K562 (cell line): ENCODE data around the gene NACC1. TPM values are rescaled to one million over a fixed set of nuclear protein-coding genes. Genes with fewer than 3 reads are reported as not detected.

Experiments
- ATAC-seq: fragments of 200-7000 bp; cut with Tn5 transposase; 3 replicates; pipeline ENCODE4 v1.9.1; 2020; ENCODE audit warnings: moderate library complexity
- BruUV-seq: library from RNA; stranded (reverse); fragments of 400-500 nt; replicated peaks from 2 replicates; lab custom pipeline; 2021; lab: Mats Ljungman, UMichigan
- CTCF ChIA-PET: fragments of 300-600 bp; formaldehyde crosslinking; extraction: SDS; loops from one replicate; lab custom pipeline; 2021; ENCODE audit warnings: low intra/inter-chr PET ratio; lab: Yijun Ruan, JAX
- POLR2A ChIA-PET: fragments of 300-600, 350-650 bp; sonication (Branson Sonifier 250); formaldehyde crosslinking; extraction: SDS; loops from one replicate; lab custom pipeline; 2021; ENCODE audit warnings: antibody characterized with exemption, inconsistent platforms; lab: Yijun Ruan, JAX
- DNase-seq, 4 experiments: peaks; one replicate each; pipeline versions ENCODE4 v3.0.0 to v3.0.0-alpha.2; 2011 to 2018; ENCODE audit warnings: low spot score in 3 of 4, mixed read lengths in 3 of 4; ENCODE audit errors: extremely low read depth in 1 of 4
- FAIRE-seq: peaks from 2 replicates; lab custom pipeline; 2011; peaks lifted over from hg19 to GRCh38; lab: Jason Lieb, UNC
- H2AFZ ChIP-seq: 2 replicates; pipeline ENCODE4 v1.6.0; 2011; ENCODE audit warnings: low read depth, low read length, control low read depth, inconsistent platforms
- H3K27ac ChIP-seq: fragments of 200-600 bp; 3 replicates; pipeline ENCODE4 v1.8.0; 2011; ENCODE audit warnings: low read depth, mild to moderate bottlenecking, control low read depth, inconsistent platforms, low read length, moderate library complexity, mixed read lengths; ENCODE audit errors: extremely low read depth
- H3K27me3 ChIP-seq, 2 experiments: fragments of 300-600 bp in 1 of 2; 2 replicates in 1 of 2; 3 replicates in 1 of 2; pipeline versions ENCODE4 v1.6.0 to v1.8.0; 2011; ENCODE audit warnings: inconsistent platforms in 2 of 2, low read length in 2 of 2, mild to moderate bottlenecking in 1 of 2, mixed read lengths in 1 of 2, moderate library complexity in 1 of 2; ENCODE audit not compliant: control insufficient read depth in 2 of 2, insufficient read depth in 2 of 2
- H3K36me3 ChIP-seq: fragments of 300-600 bp; 3 replicates; pipeline ENCODE4 v1.8.0; 2011; ENCODE audit warnings: mild to moderate bottlenecking, low read length, inconsistent platforms; ENCODE audit not compliant: control insufficient read depth, insufficient read depth
- H3K4me1 ChIP-seq, 2 experiments: fragments of 200-600 bp in 1 of 2; replicated peaks in 1 of 2; 2 replicates in 1 of 2; 3 replicates in 1 of 2; pipeline versions ENCODE4 v1.5.1 to v1.8.0; 2011; ENCODE audit warnings: inconsistent platforms in 2 of 2, low read length in 2 of 2, mild to moderate bottlenecking in 1 of 2, mixed read lengths in 1 of 2, moderate library complexity in 1 of 2; ENCODE audit not compliant: control insufficient read depth in 2 of 2, insufficient read depth in 2 of 2
- H3K4me2 ChIP-seq: 2 replicates; pipeline ENCODE4 v1.6.1; 2011; ENCODE audit warnings: low read length, control low read depth, inconsistent platforms, mixed read lengths; ENCODE audit not compliant: insufficient read depth
- H3K4me3 ChIP-seq: fragments of 200-600 bp; sonication (generic), shearing (Covaris generic); 2 replicates; pipeline ENCODE4 v1.5.1; 2016; ENCODE audit warnings: control low read depth, inconsistent platforms
- H3K79me2 ChIP-seq: fragments of 200-600 bp; 3 replicates; pipeline ENCODE4 v1.8.0; 2011; ENCODE audit warnings: low read length, inconsistent platforms; ENCODE audit not compliant: control insufficient read depth, insufficient read depth
- H3K9ac ChIP-seq, 2 experiments: 2 replicates each; pipeline versions ENCODE4 v1.6.0 to v1.6.1; 2011; ENCODE audit warnings: low read depth in 2 of 2, low read length in 2 of 2, control low read depth in 1 of 2, inconsistent platforms in 1 of 2, mild to moderate bottlenecking in 1 of 2, mixed read lengths in 1 of 2; ENCODE audit not compliant: insufficient read depth in 1 of 2
- H3K9me1 ChIP-seq: one replicate; pipeline ENCODE4 v1.6.0; 2011; ENCODE audit warnings: inconsistent platforms, mild to moderate bottlenecking, low read length, moderate library complexity; ENCODE audit not compliant: control insufficient read depth, insufficient read depth
- H3K9me3 ChIP-seq: replicated peaks from 2 replicates; pipeline ENCODE4 v1.5.1; 2011; ENCODE audit warnings: low read depth, low read length, inconsistent platforms; ENCODE audit not compliant: control insufficient read depth, insufficient read depth
- H4K20me1 ChIP-seq: replicated peaks from 2 replicates; pipeline ENCODE4 v1.6.1; 2011; ENCODE audit warnings: low read length, inconsistent platforms, mixed read lengths; ENCODE audit not compliant: control insufficient read depth, insufficient read depth
- CEBPZ ChIP-seq: fragments of 150-350 bp; IDR thresholded peaks from 2 replicates; pipeline ENCODE4 v1.6.1; 2014; ENCODE audit warnings: low read depth, mild to moderate bottlenecking, low read length, borderline replicate concordance
- E2F1 ChIP-seq: sonication (generic); formaldehyde crosslinking; IDR thresholded peaks from 2 replicates; pipeline ENCODE4 v1.8.1; 2023; ENCODE audit warnings: mild to moderate bottlenecking, missing genetic modification reagents, moderate library complexity
- MTA1 ChIP-seq: fragments of 450-650 bp; IDR thresholded peaks from 2 replicates; pipeline ENCODE4 v1.6.1; 2017; ENCODE audit warnings: borderline replicate concordance
- PCBP2 ChIP-seq: fragments of 200-400 bp; formaldehyde crosslinking; IDR thresholded peaks from 2 replicates; pipeline ENCODE4 v1.6.1; 2018; ENCODE audit warnings: low read length, low read depth, mild to moderate bottlenecking, moderate library complexity; ENCODE audit not compliant: poor library complexity, severe bottlenecking
- SMARCE1 ChIP-seq: fragments of 450-650 bp; IDR thresholded peaks from 2 replicates; pipeline ENCODE4 v1.7.1; 2016; ENCODE audit warnings: mild to moderate bottlenecking
- ZFX ChIP-seq: sonication (generic); formaldehyde crosslinking; IDR thresholded peaks from 2 replicates; pipeline ENCODE4 v1.8.0; 2022; ENCODE audit warnings: mild to moderate bottlenecking, missing genetic modification reagents, moderate library complexity
- ZNF143 ChIP-seq: sonication (generic); formaldehyde crosslinking; IDR thresholded peaks from 2 replicates; pipeline ENCODE4 v1.9.0; 2022; ENCODE audit warnings: mild to moderate bottlenecking, missing genetic modification reagents
- ZNF217 ChIP-seq: sonication (generic); formaldehyde crosslinking; IDR thresholded peaks from 2 replicates; pipeline ENCODE4 v1.8.0; 2022; ENCODE audit warnings: mild to moderate bottlenecking, missing genetic modification reagents
- ZNF436 ChIP-seq: fragments of 250-450, 450-650 bp; sonication (Bioruptor Pico); formaldehyde crosslinking; IDR thresholded peaks from 2 replicates; pipeline ENCODE4 v1.7.0; 2020; ENCODE audit warnings: mild to moderate bottlenecking
- ZNF561 ChIP-seq: fragments of 450-650 bp; formaldehyde crosslinking; conservative IDR thresholded peaks from 2 replicates; pipeline ENCODE4 v1.4.0; 2020; ENCODE audit warnings: mild to moderate bottlenecking, moderate library complexity
- ZNF76 ChIP-seq: fragments of 250-450 bp; sonication (Bioruptor Pico); IDR thresholded peaks from 2 replicates; pipeline ENCODE4 v1.4.0; 2020; ENCODE audit warnings: mild to moderate bottlenecking, moderate library complexity, borderline replicate concordance
- WGBS: fragments of 100-300 bp; shearing (Covaris generic); methylation state at CpG from one replicate; pipeline ENCODE4 v1.1.6; 2016; ENCODE audit warnings: low coverage, mixed read lengths; ENCODE audit not compliant: insufficient coverage; ENCODE audit errors: missing lambda C conversion rate; 5-methylcytosine and 5-hydroxymethylcytosine counted together
- in situ Hi-C: fragments of 300-500 bp; cut with MboI; formaldehyde crosslinking; loops from 4 replicates; pipeline ENCODE4 v1.15.0; 2018; ENCODE audit warnings: inconsistent platforms, mixed read lengths
- intact Hi-C: fragments of 100-400 bp; cut with micrococcal nuclease; formaldehyde crosslinking; loops from 2 replicates; pipeline ENCODE4 v1.14.2; 2022
- polyA plus RNA-seq, 8 experiments: library from polyadenylated mRNA; depleted of rRNA in 4 of 8; stranded (reverse) in 5 of 8; unstranded in 3 of 8; fragments of >200 nt; fragmentation: Nextera tagmentation in 2 of 8; fragmentation: Illumina TruSeq in 1 of 8; extraction: Ambion mirVana in 2 of 8; extraction: Trizol in 1 of 8; gene quantifications; 2 replicates each; pipeline versions ENCODE4 v1.2.1 to v1.2.3, GENCODE V29; 2011 to 2014; ENCODE audit warnings: inconsistent platforms in 1 of 8, missing spikeins in 1 of 8
- total RNA-seq, 7 experiments: library from RNA; depleted of rRNA in 6 of 7; stranded (reverse); fragments of >200 nt in 6 of 7; fragmentation: Illumina TruSeq in 2 of 7; extraction: Trizol in 2 of 7; gene quantifications; 2 replicates each; pipeline versions ENCODE4 v1.2.1 to v1.2.3, GENCODE V29; 2011 to 2021; ENCODE audit warnings: low replicate concordance in 1 of 7
- TF ChIP-seq, protein P1 (sequence below): fragments of 250-450 bp; sonication (Bioruptor Pico); IDR thresholded peaks from 2 replicates; pipeline ENCODE4 v1.5.0; 2020; ENCODE audit warnings: mild to moderate bottlenecking, borderline replicate concordance
- TF ChIP-seq, protein P2 (sequence below): sonication (generic); formaldehyde crosslinking; IDR thresholded peaks from 2 replicates; pipeline ENCODE4 v1.8.1; 2022; ENCODE audit warnings: missing genetic modification reagents

The NACC1 gene
- total and polyA plus RNA-seq, 9 of the 15 experiments (the other 6 are each of a cell fraction or from before 2014, with no cell fraction given): 0.04 to 96.6 (median 25.8) TPM

- peaks cover 12% of the 10 kb centered on the region; the same call in 1 of the 3 replicates for H3K36me3 ChIP-seq
- FAIRE-seq (no peak), ATAC-seq (no peak), DNase-seq (peak in 1 of 4 experiments; percentile 63)
- WGBS: 55% methylated on average over 12 of the region's 16 CpGs
- POLR2A ChIA-PET: interaction anchor here (0.6 to 2.4 kb wide), 7 partner anchors 8 to 182 kb away, joined by 3 to 9 read pairs (median 4); no protein-coding TSS in a partner anchor
- H3K4me2 ChIP-seq: no peak overlapping the region
- H3K27ac ChIP-seq: no peak overlapping the region; the same call in 2 of the 3 replicates
- H2AFZ ChIP-seq: no peak overlapping the region
- in situ Hi-C loops: no loop called here
- peaks cover 9 to 47% of the 10 kb centered on the region in 2 experiments; a peak in 4 of 5 replicates for H3K4me1 ChIP-seq
- CTCF ChIA-PET: no interaction called here
- H3K79me2 ChIP-seq: peaks cover 26% of the 10 kb centered on the region
- H3K4me3 ChIP-seq: no peak overlapping the region
- H3K27me3 ChIP-seq: no peaks in the 10 kb centered on the region
- no peaks in the 10 kb centered on the region for H3K9me3 ChIP-seq
- BruUV-seq: no TSS peak
- H3K9me1 ChIP-seq: no peaks in the 10 kb centered on the region
- H4K20me1 ChIP-seq: no peaks in the 10 kb centered on the region
- intact Hi-C loops: no loop called here
- H3K9ac ChIP-seq: no peak overlapping the region; a peak in 1 of 4 replicates
- TF ChIP-seq, protein P1, sequence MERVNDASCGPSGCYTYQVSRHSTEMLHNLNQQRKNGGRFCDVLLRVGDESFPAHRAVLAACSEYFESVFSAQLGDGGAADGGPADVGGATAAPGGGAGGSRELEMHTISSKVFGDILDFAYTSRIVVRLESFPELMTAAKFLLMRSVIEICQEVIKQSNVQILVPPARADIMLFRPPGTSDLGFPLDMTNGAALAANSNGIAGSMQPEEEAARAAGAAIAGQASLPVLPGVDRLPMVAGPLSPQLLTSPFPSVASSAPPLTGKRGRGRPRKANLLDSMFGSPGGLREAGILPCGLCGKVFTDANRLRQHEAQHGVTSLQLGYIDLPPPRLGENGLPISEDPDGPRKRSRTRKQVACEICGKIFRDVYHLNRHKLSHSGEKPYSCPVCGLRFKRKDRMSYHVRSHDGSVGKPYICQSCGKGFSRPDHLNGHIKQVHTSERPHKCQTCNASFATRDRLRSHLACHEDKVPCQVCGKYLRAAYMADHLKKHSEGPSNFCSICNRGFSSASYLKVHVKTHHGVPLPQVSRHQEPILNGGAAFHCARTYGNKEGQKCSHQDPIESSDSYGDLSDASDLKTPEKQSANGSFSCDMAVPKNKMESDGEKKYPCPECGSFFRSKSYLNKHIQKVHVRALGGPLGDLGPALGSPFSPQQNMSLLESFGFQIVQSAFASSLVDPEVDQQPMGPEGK: no peak
- TF ChIP-seq ZNF561 (CRISPR knock-in tag) (no peak), E2F1 (CRISPR knock-in tag) (no peak), ZNF217 (CRISPR knock-in tag) (no peak), MTA1 (no peak), CEBPZ (no peak), ZNF143 (no peak), ZNF76 (CRISPR knock-in tag) (no peak), PCBP2 (no peak), SMARCE1 (peak; percentile 75; the same call in 1 of the 2 replicates), ZFX (no peak), ZNF436 (no peak)
- TF ChIP-seq, protein P2, sequence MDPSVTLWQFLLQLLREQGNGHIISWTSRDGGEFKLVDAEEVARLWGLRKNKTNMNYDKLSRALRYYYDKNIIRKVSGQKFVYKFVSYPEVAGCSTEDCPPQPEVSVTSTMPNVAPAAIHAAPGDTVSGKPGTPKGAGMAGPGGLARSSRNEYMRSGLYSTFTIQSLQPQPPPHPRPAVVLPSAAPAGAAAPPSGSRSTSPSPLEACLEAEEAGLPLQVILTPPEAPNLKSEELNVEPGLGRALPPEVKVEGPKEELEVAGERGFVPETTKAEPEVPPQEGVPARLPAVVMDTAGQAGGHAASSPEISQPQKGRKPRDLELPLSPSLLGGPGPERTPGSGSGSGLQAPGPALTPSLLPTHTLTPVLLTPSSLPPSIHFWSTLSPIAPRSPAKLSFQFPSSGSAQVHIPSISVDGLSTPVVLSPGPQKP: no peak
Measured at GRCh38 chr19:13146763-13147563, 28.9 kb downstream of the NACC1 start.
